ENCODE data around the gene KIRREL3.

The KIRREL3 gene

DNA sequence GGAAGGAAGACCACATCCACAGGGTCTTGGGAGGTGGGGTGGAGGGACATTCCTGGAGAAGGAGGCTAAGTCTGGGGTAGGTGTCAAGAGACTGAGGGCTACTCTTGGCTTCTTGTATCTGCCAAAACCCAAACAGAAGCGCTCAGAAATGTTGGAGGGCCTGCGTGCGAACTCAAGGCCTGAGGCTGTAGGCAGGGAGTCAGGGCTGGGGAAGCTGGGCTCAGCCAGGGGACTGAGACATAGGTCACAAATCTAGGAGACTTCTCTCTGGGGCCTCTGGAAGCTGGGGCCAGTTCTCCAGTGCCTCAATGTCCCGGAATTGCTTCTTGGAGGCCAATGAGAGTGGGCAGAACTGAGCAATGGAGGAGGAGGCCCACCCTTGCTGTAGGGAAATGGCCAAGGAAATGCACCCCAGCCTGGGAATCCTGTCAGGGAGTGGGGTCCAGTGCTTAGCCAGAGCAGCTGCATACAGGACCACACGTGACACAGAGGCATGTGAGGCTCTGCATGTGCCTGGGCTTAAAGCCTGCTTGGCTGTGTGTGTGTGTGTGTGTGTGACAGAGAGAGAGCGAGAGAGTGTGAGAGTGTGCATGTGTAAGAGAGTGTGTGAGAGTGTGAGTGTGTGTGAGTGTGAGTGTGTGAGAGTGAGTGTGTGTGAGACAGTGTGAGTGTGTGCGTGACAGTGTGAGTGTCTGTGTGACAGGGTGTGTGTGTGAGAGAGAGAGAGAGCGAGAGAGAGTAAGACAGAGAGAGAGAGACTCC, 503.8 kb downstream of the KIRREL3 start:
- DNase-seq (ENCODE audit: low read depth), result peak; percentile 56
- no peak overlapping the region for H3K4me3 ChIP-seq (ENCODE audit: low read length)
- no peak for TF ChIP-seq CTCF (conservative IDR thresholded peaks at IDR 0.05; ENCODE audit: low read depth, low read length)

- DNase-seq (ENCODE audit: low read depth), result no peak
- no peak for TF ChIP-seq CTCF (conservative IDR thresholded peaks at IDR 0.05; ENCODE audit: low read depth, low read length)
- H3K4me3 ChIP-seq (ENCODE audit: low read length), result no peak overlapping the region
Measured at GRCh38 chr11:126495281-126496220, 505.0 kb downstream of the KIRREL3 start.

- no peak for TF ChIP-seq CTCF (conservative IDR thresholded peaks at IDR 0.05; ENCODE audit: low read depth, low read length)
- no peak for DNase-seq (ENCODE audit: low read depth)
- H3K4me3 ChIP-seq (ENCODE audit: low read length), result no peak overlapping the region
Measured at GRCh38 chr11:126494831-126495230, 505.7 kb downstream of the KIRREL3 start.

DNA sequence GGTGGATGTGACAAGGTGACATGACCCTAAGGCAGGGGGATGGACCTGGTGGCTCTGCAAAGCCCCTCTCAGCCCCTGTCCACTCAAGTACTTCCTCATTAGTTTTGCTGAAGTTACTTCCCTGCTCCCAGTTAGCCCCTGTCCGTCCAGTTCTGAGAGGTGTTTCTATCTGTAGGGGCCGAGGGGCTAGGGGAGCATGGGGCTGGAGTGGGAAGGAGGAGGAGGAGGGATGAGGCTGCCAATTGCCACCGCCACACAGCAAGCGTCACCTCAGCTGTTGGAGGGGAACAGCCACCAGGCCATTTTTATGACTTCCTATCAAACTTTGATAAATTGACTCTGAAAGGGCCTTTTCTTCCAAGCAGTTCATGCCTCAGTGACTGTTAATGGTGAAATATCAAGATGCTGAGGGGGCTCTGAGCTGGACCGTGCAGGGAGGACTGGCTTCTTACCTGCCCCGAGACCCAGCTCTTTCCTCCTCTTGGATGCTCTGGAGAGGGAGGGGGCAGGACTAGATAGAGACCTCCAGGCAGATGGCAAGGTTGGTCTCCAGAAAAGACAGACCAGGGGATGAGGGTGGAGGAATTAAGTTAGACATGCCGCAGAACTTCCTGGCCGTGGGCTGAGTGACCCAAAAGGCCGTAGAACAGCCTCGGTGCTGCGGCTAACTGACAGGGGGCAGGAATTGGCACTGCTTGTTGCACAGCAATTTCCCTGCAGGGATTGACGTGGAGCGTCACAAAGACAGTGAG, 508.1 kb downstream of the KIRREL3 start:
- H3K4me3 ChIP-seq (ENCODE audit: low read length), result no peak overlapping the region
- no peak for TF ChIP-seq CTCF (conservative IDR thresholded peaks at IDR 0.05; ENCODE audit: low read depth, low read length)
- no peak for DNase-seq (ENCODE audit: low read depth)

DNA sequence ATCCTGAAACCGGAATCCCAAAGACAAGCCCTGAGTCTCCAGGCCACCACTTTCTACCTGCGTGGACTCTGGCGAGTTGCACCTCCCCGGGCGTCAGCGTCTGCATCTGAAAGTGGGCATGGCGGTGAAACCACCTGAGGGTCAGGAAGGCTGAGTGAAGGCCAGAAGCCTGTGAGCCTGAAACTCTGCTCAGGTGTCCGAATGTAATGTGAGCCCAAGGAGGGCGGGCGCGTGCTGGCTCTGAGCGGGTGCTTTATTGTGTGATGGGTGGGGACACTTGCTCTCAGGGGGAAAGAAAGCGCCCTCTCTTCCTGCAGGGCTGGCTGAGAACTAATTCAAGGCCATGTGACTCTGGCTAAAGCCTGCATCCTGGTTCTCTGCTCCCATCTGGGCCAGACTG, 509.5 kb downstream of the KIRREL3 start:
- TF ChIP-seq CTCF (conservative IDR thresholded peaks at IDR 0.05; ENCODE audit: low read depth, low read length), result no peak
- DNase-seq (ENCODE audit: low read depth), result no peak
- no peak overlapping the region for H3K4me3 ChIP-seq (ENCODE audit: low read length)

DNA sequence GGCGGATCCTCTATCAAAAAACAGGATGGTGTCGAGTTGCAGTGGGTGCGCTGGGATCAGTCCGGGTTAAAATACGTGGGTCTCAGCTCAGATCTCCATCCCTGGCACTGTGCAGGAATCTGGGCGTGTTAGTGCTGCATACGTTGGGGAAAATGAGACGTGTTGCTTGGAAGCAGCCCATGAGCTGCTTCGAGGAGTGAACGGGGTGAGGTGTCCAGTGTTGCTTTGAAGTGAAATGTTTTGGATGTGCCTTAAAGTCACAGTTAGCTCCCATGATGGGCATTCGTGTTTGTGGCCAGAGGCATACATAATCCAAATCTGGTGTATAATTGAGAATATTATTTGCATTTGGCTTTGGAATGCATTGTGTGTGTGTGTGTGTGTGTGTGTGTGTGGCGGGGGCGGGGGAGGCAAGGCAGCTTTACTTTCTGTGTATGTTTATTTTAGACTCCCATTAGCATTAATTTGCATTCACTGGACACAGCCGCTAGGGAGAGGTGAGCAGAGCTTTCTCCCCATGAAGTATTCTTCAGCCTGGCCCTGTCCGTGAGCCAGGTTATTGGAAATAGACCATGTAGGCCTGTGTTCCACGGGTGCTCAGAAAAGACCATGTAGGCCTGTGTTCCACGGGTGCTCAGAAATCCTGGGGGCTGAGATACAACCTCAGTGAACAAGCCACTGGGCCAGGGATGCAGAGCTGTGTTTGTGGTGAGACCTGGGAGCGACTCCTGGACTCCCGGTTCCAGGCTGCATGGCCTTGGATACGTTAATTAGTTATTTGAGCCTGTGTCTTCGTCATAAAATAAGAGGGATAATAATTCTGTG, 510.5 kb downstream of the KIRREL3 start:
- no peak for DNase-seq (ENCODE audit: low read depth)
- no peak for TF ChIP-seq CTCF (conservative IDR thresholded peaks at IDR 0.05; ENCODE audit: low read depth, low read length)
- H3K4me3 ChIP-seq (ENCODE audit: low read length), result no peak overlapping the region
